Stimulated activated CD4-positive, alpha-beta T cell treated with anti-CD3 and anti-CD28 coated beads, Interleukin-4, amount 100 ng/mL, for 48 hours (primary cell): ENCODE results near the gene UBE2M.
A peak's percentile ranks its signal among the peaks of the same experiment; 100 is the strongest.
"Not testable (repeated sequence)": the region's sequence is repeated elsewhere in the genome, so short reads cannot be mapped to it uniquely, and the experiment has no call there.

Experiments
- DNase-seq, 2 donors: peaks; one replicate each; pipeline ENCODE4 v3.0.0-alpha.2; 2020; ENCODE audit warnings: low read depth in 2 of 2

The UBE2M gene

GRCh38 chr19:58539169-58539559 lies 19.2 kb downstream of the UBE2M start:
- not testable (repeated sequence) for DNase-seq

- peak in 1 of 2 donors; percentile 40 for DNase-seq
These were observed 19.9 kb downstream of the UBE2M start for GRCh38 chr19:58538257-58539168.

- no peak for DNase-seq
These were observed 21.3 kb downstream of the UBE2M start for GRCh38 chr19:58536852-58537798.

GRCh38 chr19:58535857-58536256 lies 22.6 kb downstream of the UBE2M start:
- DNase-seq, result no peak

- DNase-seq, result no peak
These were observed 27.2 kb downstream of the UBE2M start for GRCh38 chr19:58531034-58531840.

GRCh38 chr19:58529405-58529804 lies 29.0 kb downstream of the UBE2M start:
- no peak for DNase-seq

- DNase-seq, result no peak
These were observed 35.7 kb downstream of the UBE2M start for GRCh38 chr19:58522709-58523108.

GRCh38 chr19:58521651-58522050 lies 36.8 kb downstream of the UBE2M start:
- no peak for DNase-seq

- no peak for DNase-seq
These were observed 38.2 kb downstream of the UBE2M start for GRCh38 chr19:58520257-58520599.

GRCh38 chr19:58519355-58520256 lies 38.8 kb downstream of the UBE2M start, which contains the start of gene ZBTB45:
Gene ZBTB45 (minus strand): TSS chr19:58519810. CDS start chr19:58517673, 2,137 bp downstream.
- DNase-seq, result peak; percentile 90 to 92

- peak; percentile 31 to 32 for DNase-seq
These were observed 39.4 kb downstream of the UBE2M start for GRCh38 chr19:58519087-58519354.

GRCh38 chr19:58518256-58519086 lies 39.9 kb downstream of the UBE2M start:
- no peak for DNase-seq

- no peak for DNase-seq
These were observed 41.2 kb downstream of the UBE2M start for GRCh38 chr19:58516964-58517833.

- no peak for DNase-seq
These were observed 42.1 kb downstream of the UBE2M start for GRCh38 chr19:58516246-58516836.

GRCh38 chr19:58515259-58515658 lies 43.2 kb downstream of the UBE2M start:
- DNase-seq, result no peak

- DNase-seq, result no peak
These were observed 43.8 kb downstream of the UBE2M start for GRCh38 chr19:58514564-58515022.

- DNase-seq, result peak; percentile 94 to 97
These were observed 44.5 kb downstream of the UBE2M start for GRCh38 chr19:58513694-58514563.
